KMS-11 (cell line): Measurements from ENCODE around the gene PBX3.
A peak's percentile ranks its signal among the peaks of the same experiment; 100 is the strongest.

Experiments used
- H2AFZ ChIP-seq: fragments of 200-600 bp; sonication (generic); 2 replicates; pipeline ENCODE4 v1.6.1; 2016; ENCODE audit warnings: antibody characterized with exemption, mixed run types, low read depth
- H3K27ac ChIP-seq: fragments of 200-600 bp; sonication (generic); 2 replicates; pipeline ENCODE4 v1.6.1; 2016; ENCODE audit warnings: mild to moderate bottlenecking, mixed run types
- H3K27me3 ChIP-seq: fragments of 200-600 bp; sonication (generic); 2 replicates; pipeline ENCODE4 v1.6.1; 2017; ENCODE audit warnings: mild to moderate bottlenecking, low read depth, mixed run types, moderate library complexity; ENCODE audit not compliant: insufficient read depth
- H3K36me3 ChIP-seq: fragments of 200-600 bp; sonication (generic); 2 replicates; pipeline ENCODE4 v1.6.1; 2017; ENCODE audit warnings: mild to moderate bottlenecking, mixed run types; ENCODE audit not compliant: insufficient read depth
- H3K4me1 ChIP-seq: fragments of 200-600 bp; sonication (generic); 2 replicates; pipeline ENCODE4 v1.6.1; 2016; ENCODE audit warnings: mild to moderate bottlenecking, low read depth, mixed run types; ENCODE audit not compliant: poor library complexity, severe bottlenecking
- H3K4me2 ChIP-seq: fragments of 200-600 bp; sonication (generic); 2 replicates; pipeline ENCODE4 v1.7.0; 2016; ENCODE audit warnings: mild to moderate bottlenecking, mixed run types
- H3K4me3 ChIP-seq: fragments of 200-600 bp; sonication (generic); IDR thresholded peaks from 2 replicates; pipeline ENCODE4 v1.6.1; 2017; ENCODE audit warnings: low read depth, low read length, mixed read lengths; ENCODE audit not compliant: insufficient read depth
- H3K79me2 ChIP-seq: fragments of 200-600 bp; sonication (generic); 2 replicates; pipeline ENCODE4 v1.6.1; 2016; ENCODE audit warnings: low read depth, mixed run types; ENCODE audit not compliant: insufficient read depth
- H3K9ac ChIP-seq: fragments of 200-600 bp; sonication (generic); 2 replicates; pipeline ENCODE4 v1.6.1; 2016; ENCODE audit warnings: mild to moderate bottlenecking, mixed run types
- H4K20me1 ChIP-seq: fragments of 200-600 bp; sonication (generic); 2 replicates; pipeline ENCODE4 v1.6.1; 2016; ENCODE audit warnings: mild to moderate bottlenecking, mixed run types; ENCODE audit not compliant: insufficient read depth
- TF ChIP-seq, protein P1 (sequence below): fragments of 200-600 bp; sonication (generic); conservative IDR thresholded peaks from 2 replicates; pipeline ENCODE4 v1.6.1; 2017; ENCODE audit warnings: low read depth, mild to moderate bottlenecking, antibody characterized with exemption, low read length, moderate library complexity, mixed read lengths

PBX3 gene

DNA sequence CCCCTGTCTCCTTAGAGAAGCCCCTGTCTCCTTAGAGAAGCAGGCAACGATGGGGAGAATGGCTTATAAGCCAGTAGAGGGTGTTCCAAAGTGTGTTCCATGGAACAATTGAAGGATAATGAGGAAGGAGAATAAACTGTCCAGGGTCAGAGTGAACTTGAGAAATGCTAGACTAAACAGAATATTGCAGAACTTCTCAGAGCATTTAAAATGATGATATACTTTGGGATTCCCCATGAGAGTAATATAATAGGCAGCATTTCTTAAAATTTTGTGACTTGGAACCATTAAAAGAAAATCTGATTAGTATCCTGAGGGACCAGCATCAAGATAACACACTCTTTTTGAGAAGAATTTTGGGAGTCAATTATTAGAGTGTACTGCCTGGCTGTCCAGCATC, 116.8 kb downstream of the PBX3 start:
- Histone ChIP-seq H3K4me2 (no peak overlapping the region), H3K79me2 (peaks cover 97% of the 10 kb centered on the region), H3K9ac (no peak overlapping the region), H3K27ac (no peak overlapping the region), H3K4me3 (no peak overlapping the region), H3K36me3 (no peaks in the 10 kb centered on the region), H3K4me1 (peaks cover 34% of the 10 kb centered on the region), H2AFZ (no peak overlapping the region), H4K20me1 (peaks cover 25% of the 10 kb centered on the region; the same call in 1 of the 2 replicates), H3K27me3 (no peaks in the 10 kb centered on the region)
- TF ChIP-seq, protein P1, sequence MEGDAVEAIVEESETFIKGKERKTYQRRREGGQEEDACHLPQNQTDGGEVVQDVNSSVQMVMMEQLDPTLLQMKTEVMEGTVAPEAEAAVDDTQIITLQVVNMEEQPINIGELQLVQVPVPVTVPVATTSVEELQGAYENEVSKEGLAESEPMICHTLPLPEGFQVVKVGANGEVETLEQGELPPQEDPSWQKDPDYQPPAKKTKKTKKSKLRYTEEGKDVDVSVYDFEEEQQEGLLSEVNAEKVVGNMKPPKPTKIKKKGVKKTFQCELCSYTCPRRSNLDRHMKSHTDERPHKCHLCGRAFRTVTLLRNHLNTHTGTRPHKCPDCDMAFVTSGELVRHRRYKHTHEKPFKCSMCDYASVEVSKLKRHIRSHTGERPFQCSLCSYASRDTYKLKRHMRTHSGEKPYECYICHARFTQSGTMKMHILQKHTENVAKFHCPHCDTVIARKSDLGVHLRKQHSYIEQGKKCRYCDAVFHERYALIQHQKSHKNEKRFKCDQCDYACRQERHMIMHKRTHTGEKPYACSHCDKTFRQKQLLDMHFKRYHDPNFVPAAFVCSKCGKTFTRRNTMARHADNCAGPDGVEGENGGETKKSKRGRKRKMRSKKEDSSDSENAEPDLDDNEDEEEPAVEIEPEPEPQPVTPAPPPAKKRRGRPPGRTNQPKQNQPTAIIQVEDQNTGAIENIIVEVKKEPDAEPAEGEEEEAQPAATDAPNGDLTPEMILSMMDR, result no peak

DNA sequence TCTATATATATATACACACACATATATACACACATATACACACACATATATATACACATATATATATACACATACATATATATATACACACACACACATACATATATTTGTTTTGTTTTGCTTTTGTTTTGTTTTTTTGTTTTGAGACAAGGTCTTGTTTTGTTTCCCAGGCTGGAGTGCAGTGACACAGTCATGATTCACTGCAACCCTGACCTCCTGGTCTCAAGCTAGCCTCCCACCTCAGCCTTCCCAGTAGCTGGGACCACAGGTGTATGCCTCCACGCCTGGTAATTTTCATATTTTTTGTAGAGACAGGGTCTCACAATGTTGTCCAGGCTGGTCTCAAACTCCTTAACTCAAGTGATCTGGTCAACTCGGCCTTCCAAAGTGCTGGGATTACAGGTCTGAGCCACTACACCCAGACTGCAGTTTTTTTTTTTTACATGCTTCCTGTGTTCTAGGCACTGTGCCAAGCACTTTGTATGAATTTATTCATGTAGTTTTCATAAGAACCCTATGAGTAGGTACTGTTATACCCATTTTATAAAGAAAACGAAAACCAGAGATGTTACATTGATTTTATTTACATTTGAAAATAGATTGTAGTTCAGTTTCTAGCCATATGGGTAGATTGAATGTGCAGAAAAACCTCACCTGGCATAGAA, 120.7 kb downstream of the PBX3 start:
- no peak overlapping the region for H3K27ac ChIP-seq
- no peak overlapping the region for H3K4me3 ChIP-seq
- no peak overlapping the region for H3K4me2 ChIP-seq
- TF ChIP-seq, protein P1, result no peak
- H3K4me1 ChIP-seq, result peaks cover 25% of the 10 kb centered on the region
- H4K20me1 ChIP-seq, result peaks cover 33% of the 10 kb centered on the region
- H3K27me3 ChIP-seq, result no peaks in the 10 kb centered on the region
- H2AFZ ChIP-seq, result no peak overlapping the region
- peaks cover 95% of the 10 kb centered on the region for H3K79me2 ChIP-seq
- H3K9ac ChIP-seq, result no peak overlapping the region
- H3K36me3 ChIP-seq, result no peaks in the 10 kb centered on the region

DNA sequence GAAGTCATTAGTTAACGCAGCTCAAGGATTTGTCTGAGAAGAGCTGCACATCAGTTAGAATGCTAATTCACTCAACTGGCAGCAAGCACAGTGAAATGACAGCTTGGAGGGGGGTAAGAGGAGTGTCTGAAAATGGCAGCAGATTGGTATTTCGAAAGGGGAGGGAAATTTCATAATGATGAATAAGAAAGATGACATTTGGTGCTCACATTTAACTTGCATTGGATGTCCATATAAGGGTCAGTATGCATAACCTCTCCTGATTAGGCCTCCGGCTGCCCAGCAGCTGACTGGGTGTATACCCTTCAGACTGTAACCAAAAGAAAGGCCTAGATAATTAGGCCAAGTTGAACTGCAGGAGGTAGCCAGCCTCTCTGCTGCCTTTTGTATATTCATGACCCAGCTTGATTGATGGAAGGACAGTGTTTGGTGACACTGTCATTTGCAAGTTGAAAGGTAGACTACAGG, 131.0 kb downstream of the PBX3 start:
- no peak overlapping the region for H3K4me3 ChIP-seq
- H3K4me1 ChIP-seq, result peaks cover 48% of the 10 kb centered on the region
- TF ChIP-seq, protein P1, result no peak
- H2AFZ ChIP-seq, result no peak overlapping the region
- H3K9ac ChIP-seq, result no peak overlapping the region
- H3K4me2 ChIP-seq, result no peak overlapping the region
- H3K27ac ChIP-seq, result no peak overlapping the region
- no peaks in the 10 kb centered on the region for H3K36me3 ChIP-seq
- no peaks in the 10 kb centered on the region for H3K27me3 ChIP-seq
- H3K79me2 ChIP-seq, result peaks cover 98% of the 10 kb centered on the region
- peaks cover 16% of the 10 kb centered on the region for H4K20me1 ChIP-seq

DNA sequence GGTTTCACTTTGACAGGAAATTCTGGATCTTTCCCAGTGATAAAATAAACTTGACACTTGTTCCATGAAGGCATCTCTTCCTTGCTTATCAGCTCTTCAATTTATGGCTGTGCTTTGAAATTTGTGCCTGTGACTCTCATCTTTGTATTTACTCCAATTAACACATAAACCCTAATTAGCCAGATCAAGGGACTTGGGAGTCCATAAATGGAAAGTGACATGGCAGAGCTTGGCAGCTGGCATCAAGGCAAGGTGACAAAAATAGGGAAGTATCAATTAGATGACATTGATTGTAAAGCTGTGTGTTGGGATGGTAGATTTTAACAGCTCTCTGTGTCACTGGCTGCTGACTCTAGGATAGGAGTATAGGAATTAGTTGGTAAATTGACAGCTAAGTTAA, 133.9 kb downstream of the PBX3 start:
- Histone ChIP-seq H3K4me2 (peak overlapping the region; percentile 12; the same call in 1 of the 2 replicates), H4K20me1 (peaks cover 29% of the 10 kb centered on the region), H3K79me2 (peaks cover 100% of the 10 kb centered on the region), H3K4me1 (peaks cover 76% of the 10 kb centered on the region), H3K36me3 (no peaks in the 10 kb centered on the region), H2AFZ (no peak overlapping the region), H3K4me3 (no peak overlapping the region), H3K27ac (peak overlapping the region; percentile 19; the same call in 1 of the 2 replicates), H3K9ac (no peak overlapping the region), H3K27me3 (no peaks in the 10 kb centered on the region)
- TF ChIP-seq, protein P1, result no peak
